Measurements from ENCODE around the gene WBP11.

The WBP11 gene

GRCh38 chr12:14845350-14845750 lies 42.1 kb upstream of the WBP11 start:
- DNase-seq (ENCODE audit: low read depth), result peak; percentile 78
- no peak overlapping the region for H3K4me3 ChIP-seq (ENCODE audit: low read depth, low read length)
- TF ChIP-seq CTCF (conservative IDR thresholded peaks at IDR 0.05; ENCODE audit: low read depth, low read length), result peak; percentile 77

GRCh38 chr12:14844401-14844800 lies 41.1 kb upstream of the WBP11 start:
- no peak for DNase-seq (ENCODE audit: low read depth)
- no peak overlapping the region for H3K4me3 ChIP-seq (ENCODE audit: low read depth, low read length)
- TF ChIP-seq CTCF (conservative IDR thresholded peaks at IDR 0.05; ENCODE audit: low read depth, low read length), result no peak

DNA sequence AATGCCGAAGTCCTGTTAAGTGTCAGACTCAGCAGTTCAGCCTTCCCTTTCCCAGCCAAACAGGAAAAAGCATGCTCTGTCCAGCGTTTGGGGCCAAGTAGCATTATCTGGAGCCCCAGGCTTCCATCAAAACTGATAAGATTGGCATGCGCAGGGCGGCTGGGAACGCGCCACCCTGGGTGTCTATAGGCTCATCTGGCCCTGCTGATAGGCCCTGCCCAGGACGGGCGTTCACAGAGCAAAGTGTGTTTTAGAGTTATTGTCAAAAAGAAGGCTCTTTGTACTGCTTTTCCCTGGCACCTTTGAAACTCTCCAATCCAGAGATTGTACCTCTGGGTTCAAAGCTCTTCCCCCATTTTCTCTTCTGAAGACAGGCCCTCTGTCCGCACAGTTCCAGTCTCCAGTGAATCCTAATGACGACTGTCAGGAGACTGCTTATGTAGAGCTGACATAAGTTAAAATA lies 40.2 kb upstream of the WBP11 start, which contains the start of gene ART4:
Gene ART4, minus strand, starts transcription at position 102 of the 463 bp plus-strand sequence. CDS start 413 bp downstream, outside the sequence.
- DNase-seq (ENCODE audit: low read depth), result no peak
- no peak within 1 kb of the TSS for H3K4me3 ChIP-seq (ENCODE audit: low read depth, low read length)
- no peak for TF ChIP-seq CTCF (conservative IDR thresholded peaks at IDR 0.05; ENCODE audit: low read depth, low read length)

- no peak overlapping the region for H3K4me3 ChIP-seq (ENCODE audit: low read depth, low read length)
- TF ChIP-seq CTCF (conservative IDR thresholded peaks at IDR 0.05; ENCODE audit: low read depth, low read length), result no peak
- DNase-seq (ENCODE audit: low read depth), result no peak
These were observed 39.0 kb upstream of the WBP11 start for GRCh38 chr12:14842315-14842714.

DNA sequence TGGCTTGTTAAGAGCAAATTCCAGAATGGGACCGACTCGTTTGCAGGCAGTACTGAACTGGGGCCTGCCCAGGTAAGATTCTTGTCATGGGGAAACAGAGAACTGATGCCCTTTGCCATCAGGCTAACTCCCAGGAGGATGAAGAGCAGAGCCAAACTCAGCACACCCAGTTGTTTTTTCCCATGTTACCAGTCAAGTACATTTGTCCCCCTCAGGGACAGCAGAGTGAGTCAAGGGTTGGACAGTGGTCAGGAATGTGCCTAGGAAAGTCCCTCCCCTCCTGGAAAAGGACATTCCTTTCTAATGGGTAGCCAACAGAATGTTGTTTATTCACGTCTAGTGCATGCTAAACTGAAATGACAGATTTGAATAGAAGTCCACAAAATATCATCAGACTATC lies 38.5 kb upstream of the WBP11 start:
- no peak overlapping the region for H3K4me3 ChIP-seq (ENCODE audit: low read depth, low read length)
- peak; percentile 53 for DNase-seq (ENCODE audit: low read depth)
- no peak for TF ChIP-seq CTCF (conservative IDR thresholded peaks at IDR 0.05; ENCODE audit: low read depth, low read length)

GRCh38 chr12:14840616-14841015 lies 37.3 kb upstream of the WBP11 start:
- no peak for TF ChIP-seq CTCF (conservative IDR thresholded peaks at IDR 0.05; ENCODE audit: low read depth, low read length)
- H3K4me3 ChIP-seq (ENCODE audit: low read depth, low read length), result no peak overlapping the region
- no peak for DNase-seq (ENCODE audit: low read depth)

GRCh38 chr12:14839262-14839661 lies 36.0 kb upstream of the WBP11 start:
- no peak overlapping the region for H3K4me3 ChIP-seq (ENCODE audit: low read depth, low read length)
- no peak for TF ChIP-seq CTCF (conservative IDR thresholded peaks at IDR 0.05; ENCODE audit: low read depth, low read length)
- DNase-seq (ENCODE audit: low read depth), result no peak

Measured in choroid plexus epithelial cell (primary cell).